NB4 (cell line): ENCODE results near the gene CYBA.

Experiments
- DNase-seq: peaks from one replicate; pipeline ENCODE4 v3.0.0; 2010; ENCODE audit warnings: low read depth
- H3K4me3 ChIP-seq: one replicate; pipeline ENCODE4 v1.5.1; 2011; ENCODE audit warnings: mild to moderate bottlenecking, low read depth, low read length, moderate library complexity
- MYC ChIP-seq: IDR thresholded peaks from 2 replicates; pipeline ENCODE4 v1.6.1; 2011; ENCODE audit warnings: low read depth, low read length
- POLR2A ChIP-seq: IDR thresholded peaks from 2 replicates; pipeline ENCODE4 v1.6.1; 2011; ENCODE audit warnings: mild to moderate bottlenecking; ENCODE audit not compliant: insufficient read length; ENCODE audit errors: extremely low read depth
- TF ChIP-seq, protein P1 (sequence below): IDR thresholded peaks from 2 replicates; pipeline ENCODE4 v1.6.1; 2011; ENCODE audit warnings: low read depth, low read length
- TF ChIP-seq, protein P2 (sequence below): IDR thresholded peaks from one replicate; pipeline ENCODE4 v1.5.1; 2012; ENCODE audit warnings: low read depth, low read length

The CYBA gene

DNA sequence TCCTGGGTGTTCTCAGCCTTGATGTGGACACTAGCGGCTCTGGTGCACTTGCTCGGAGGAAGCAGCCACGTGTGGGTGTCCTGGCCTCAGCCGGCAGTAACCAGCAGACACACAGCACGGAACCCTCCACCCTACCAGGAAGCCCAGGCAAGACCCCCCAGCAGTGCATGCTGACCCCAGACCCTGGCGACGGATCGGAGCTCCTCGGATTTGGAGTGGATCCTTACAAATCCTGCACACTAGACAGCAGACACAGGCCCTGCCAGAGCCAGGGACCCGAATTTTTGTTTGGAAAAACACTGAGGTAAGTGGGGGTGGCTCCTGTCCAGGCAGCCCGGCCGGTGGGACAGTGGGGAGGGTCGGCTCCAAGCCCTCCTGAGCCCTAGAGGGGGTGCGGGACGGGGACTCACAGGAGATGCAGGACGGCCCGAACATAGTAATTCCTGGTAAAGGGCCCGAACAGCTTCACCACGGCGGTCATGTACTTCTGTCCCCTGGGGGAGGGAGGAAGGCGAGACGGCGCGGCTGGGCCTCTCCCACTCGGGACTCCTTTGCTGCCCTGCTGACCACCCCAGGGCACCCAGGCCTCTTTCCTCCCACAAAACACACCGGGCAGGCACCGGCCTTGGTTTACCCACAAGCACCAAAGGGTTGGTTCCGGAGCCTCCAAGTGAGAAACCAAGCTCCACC, 4.4 kb downstream of the CYBA start:
- DNase-seq: no peak
- no peak for TF ChIP-seq MYC
- TF ChIP-seq, protein P1, sequence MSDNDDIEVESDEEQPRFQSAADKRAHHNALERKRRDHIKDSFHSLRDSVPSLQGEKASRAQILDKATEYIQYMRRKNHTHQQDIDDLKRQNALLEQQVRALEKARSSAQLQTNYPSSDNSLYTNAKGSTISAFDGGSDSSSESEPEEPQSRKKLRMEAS: no peak
- no peak overlapping the region for H3K4me3 ChIP-seq

DNA sequence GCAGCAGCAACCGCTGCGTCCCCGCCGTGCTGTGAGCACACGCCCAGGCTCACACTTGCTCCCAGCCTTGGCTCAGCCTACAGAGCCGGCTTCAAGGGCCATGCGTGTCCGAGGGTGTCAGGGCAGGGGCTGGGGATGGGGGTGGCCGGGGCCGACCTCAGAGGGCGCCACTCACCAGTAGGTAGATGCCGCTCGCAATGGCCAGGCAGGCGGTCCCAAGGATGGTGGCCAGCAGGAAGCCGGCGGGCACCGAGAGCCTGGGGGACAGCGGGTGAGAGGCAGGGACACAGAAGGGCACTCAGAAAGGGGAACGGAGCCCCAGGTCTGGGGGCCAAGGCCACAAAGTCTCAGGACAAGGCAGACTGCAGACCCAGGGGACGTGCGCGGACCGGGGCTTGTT, 4.9 kb downstream of the CYBA start:
- no peak for DNase-seq
- H3K4me3 ChIP-seq: no peak overlapping the region
- TF ChIP-seq, protein P1: no peak

DNA sequence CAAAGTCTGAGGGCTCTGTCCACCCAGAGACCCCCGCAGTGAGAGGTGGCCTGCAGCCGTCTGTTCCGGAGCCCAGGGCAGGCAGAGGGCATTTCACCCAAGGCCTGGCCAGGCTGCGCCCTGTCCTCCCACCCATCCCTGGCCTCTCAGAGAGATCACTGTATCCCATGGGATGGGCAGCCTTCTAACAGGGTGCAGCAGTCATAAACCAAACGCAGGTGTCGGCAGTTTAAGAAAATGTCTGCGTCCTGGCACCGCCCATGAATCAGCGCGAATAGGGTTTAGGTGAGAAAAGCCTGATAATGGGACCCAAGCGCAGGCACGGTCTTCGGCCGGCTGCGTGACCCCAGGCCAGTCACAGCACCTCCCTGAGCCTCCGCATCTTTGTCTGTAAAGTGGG, 5.4 kb downstream of the CYBA start:
- no peak for TF ChIP-seq POLR2A
- no peak for TF ChIP-seq MYC
- TF ChIP-seq, protein P2, sequence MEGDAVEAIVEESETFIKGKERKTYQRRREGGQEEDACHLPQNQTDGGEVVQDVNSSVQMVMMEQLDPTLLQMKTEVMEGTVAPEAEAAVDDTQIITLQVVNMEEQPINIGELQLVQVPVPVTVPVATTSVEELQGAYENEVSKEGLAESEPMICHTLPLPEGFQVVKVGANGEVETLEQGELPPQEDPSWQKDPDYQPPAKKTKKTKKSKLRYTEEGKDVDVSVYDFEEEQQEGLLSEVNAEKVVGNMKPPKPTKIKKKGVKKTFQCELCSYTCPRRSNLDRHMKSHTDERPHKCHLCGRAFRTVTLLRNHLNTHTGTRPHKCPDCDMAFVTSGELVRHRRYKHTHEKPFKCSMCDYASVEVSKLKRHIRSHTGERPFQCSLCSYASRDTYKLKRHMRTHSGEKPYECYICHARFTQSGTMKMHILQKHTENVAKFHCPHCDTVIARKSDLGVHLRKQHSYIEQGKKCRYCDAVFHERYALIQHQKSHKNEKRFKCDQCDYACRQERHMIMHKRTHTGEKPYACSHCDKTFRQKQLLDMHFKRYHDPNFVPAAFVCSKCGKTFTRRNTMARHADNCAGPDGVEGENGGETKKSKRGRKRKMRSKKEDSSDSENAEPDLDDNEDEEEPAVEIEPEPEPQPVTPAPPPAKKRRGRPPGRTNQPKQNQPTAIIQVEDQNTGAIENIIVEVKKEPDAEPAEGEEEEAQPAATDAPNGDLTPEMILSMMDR: no peak
- TF ChIP-seq, protein P1: no peak
- no peak overlapping the region for H3K4me3 ChIP-seq

DNA sequence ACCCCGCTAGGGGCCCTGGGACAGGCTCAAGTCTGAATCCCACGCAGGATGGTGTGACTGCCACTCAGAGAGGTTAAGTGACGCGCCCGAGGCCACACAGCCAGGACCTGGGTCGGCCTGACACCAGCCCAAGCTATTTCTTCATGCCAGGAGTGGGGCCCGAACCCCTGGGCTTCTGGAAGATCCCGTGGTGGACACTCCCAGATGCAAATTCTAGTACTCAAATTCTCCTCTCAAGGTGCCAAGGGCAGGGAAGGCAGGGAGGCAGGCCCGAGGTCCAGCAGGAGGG, 7.3 kb downstream of the CYBA start:
- H3K4me3 ChIP-seq: no peak overlapping the region
- DNase-seq: no peak
- TF ChIP-seq MYC: no peak
- no peak for TF ChIP-seq POLR2A
- TF ChIP-seq, protein P2: no peak
- TF ChIP-seq, protein P1: no peak

More for the DNA sequence above, 5.4 kb downstream of the CYBA start:
- no peak for DNase-seq

DNA sequence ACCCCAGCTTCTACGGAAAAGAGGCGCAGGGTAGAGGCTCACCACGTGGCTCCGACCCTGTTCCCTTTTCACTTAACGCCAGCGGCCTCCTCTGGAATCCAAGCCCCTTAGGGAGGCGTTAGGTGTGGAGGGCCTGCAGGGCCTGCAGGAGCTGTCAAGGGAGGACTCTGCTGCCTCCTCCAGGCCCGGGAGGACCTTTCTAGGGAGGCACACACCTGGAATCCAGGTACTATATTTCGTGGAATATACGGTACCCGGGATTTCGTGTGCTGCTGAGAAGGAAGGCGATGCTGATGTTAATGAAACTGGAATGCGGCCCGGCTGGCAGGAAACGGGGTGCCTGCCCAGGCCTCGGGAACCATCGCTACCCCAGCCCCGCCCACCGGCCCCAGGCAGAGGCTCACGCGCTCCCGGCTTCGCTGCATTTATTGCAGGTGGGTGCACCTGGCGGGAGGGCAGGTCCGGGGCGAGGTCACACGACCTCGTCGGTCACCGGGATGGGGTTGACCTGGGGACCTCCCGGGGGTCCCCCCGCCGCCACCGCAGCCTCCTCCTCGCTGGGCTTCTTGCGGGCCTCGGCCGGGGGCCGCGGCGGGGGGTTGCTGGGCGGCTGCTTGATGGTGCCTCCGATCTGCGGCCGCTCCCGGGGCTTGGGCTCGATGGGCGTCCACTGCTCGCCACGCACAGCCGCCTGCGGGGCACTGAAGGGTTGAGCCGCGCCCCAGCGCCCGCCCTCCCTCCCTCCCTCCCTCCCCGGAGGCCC, 7.8 kb downstream of the CYBA start:
- H3K4me3 ChIP-seq: no peak overlapping the region
- no peak for TF ChIP-seq MYC
- TF ChIP-seq, protein P1: no peak
- TF ChIP-seq, protein P2: no peak
- no peak for TF ChIP-seq POLR2A

DNA sequence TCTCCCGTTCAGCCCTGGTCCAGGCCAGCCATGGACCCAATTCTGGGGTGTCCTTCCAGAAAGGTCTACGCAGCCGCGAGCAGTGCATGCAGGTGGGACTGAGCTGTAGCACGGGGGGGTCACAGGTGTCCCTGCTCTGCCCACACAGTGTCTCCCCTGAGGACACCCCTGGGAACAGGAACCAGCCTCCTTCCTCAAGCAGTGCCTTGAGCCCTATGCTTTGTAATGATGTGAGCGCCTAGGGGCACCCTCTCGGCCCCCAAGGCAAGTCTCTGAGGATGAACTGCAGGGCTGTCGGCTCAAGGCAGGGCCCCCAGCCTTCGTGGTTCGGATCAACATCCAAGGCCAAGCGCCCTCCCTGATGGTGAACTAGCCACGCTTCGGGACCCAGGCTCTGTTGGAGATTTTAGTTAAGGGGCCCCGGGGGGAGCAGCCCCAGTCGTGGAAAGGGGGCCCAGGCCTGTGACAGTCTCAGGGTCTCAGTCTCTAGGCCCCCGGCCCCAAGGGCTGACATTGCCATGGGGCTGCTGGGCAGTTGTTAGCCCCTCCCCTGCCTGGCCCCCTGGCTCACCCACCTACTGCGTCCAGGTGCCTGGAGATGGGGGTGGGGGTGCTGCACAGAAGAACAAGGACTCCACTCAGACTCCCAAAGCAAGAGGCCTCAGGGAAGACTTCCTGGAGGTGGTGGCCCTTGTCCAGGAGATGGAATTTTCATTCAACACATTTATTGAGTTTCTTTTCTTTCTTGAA, 10.2 kb downstream of the CYBA start:
- TF ChIP-seq, protein P1: no peak
- TF ChIP-seq, protein P2: no peak
- TF ChIP-seq MYC (no peak), POLR2A (peak; percentile 17)
- DNase-seq: peak; percentile 54
- H3K4me3 ChIP-seq: no peak overlapping the region

More for the DNA sequence above, 7.8 kb downstream of the CYBA start:
- DNase-seq: no peak
